CD14-positive monocyte (primary cell): ENCODE measurements around the gene CD320. TPM values are rescaled to one million over a fixed set of nuclear protein-coding genes. Genes with fewer than 3 reads are reported as not detected.

Source experiments
- DNase-seq, 3 donors: peaks; one replicate each; pipeline ENCODE4 v3.0.0-alpha.2; 2011 to 2022
- H2AFZ ChIP-seq: 2 replicates; pipeline ENCODE4 v1.6.0; 2012; ENCODE audit warnings: mild to moderate bottlenecking, low read depth, low read length, inconsistent platforms; ENCODE audit not compliant: insufficient read depth, poor library complexity, severe bottlenecking
- H3K27ac ChIP-seq, 2 donors: 1 replicate in 1 of 2; 2 replicates in 1 of 2; pipeline ENCODE4 v1.5.1; 2012 to 2013; ENCODE audit warnings: low read length in 2 of 2, control low read depth in 1 of 2, inconsistent platforms in 1 of 2, low read depth in 1 of 2, mild to moderate bottlenecking in 1 of 2
- H3K27me3 ChIP-seq, 2 donors: one replicate each; pipeline versions ENCODE4 v1.6.0 to v1.6.1; 2011 to 2013; ENCODE audit warnings: low read length in 2 of 2; ENCODE audit not compliant: control insufficient read depth in 2 of 2, insufficient read depth in 2 of 2
- H3K36me3 ChIP-seq, 2 donors: replicated peaks in 1 of 2; 1 replicate in 1 of 2; 2 replicates in 1 of 2; pipeline versions ENCODE4 v1.5.1 to v1.6.1; 2012 to 2013; ENCODE audit warnings: low read length in 2 of 2, control low read depth in 1 of 2, inconsistent platforms in 1 of 2, mild to moderate bottlenecking in 1 of 2; ENCODE audit not compliant: insufficient read depth in 2 of 2, control insufficient read depth in 1 of 2
- H3K4me1 ChIP-seq, 2 donors: 1 replicate in 1 of 2; 2 replicates in 1 of 2; pipeline versions ENCODE4 v1.5.1 to v1.6.1; 2012 to 2013; ENCODE audit warnings: low read length in 2 of 2, control low read depth in 1 of 2, inconsistent platforms in 1 of 2, mild to moderate bottlenecking in 1 of 2, moderate library complexity in 1 of 2; ENCODE audit not compliant: insufficient read depth in 2 of 2, control insufficient read depth in 1 of 2
- H3K4me2 ChIP-seq: replicated peaks from 2 replicates; pipeline ENCODE3; 2012; ENCODE audit warnings: low read length, moderate library complexity, mild to moderate bottlenecking; ENCODE audit not compliant: poor library complexity, severe bottlenecking; ENCODE audit errors: extremely low read depth
- H3K4me3 ChIP-seq, 3 experiments: fragments of 200-600 bp in 1 of 3; sonication (generic) in 1 of 3; replicated peaks in 1 of 3; 1 replicate in 2 of 3; 2 replicates in 1 of 3; pipeline ENCODE4 v1.5.1; 2011 to 2013; ENCODE audit warnings: low read length in 3 of 3, mild to moderate bottlenecking in 3 of 3, control low read depth in 2 of 3, low read depth in 2 of 3, inconsistent platforms in 1 of 3, moderate library complexity in 1 of 3
- H3K79me2 ChIP-seq: 2 replicates; pipeline ENCODE4 v1.6.0; 2012; ENCODE audit warnings: mild to moderate bottlenecking, control low read depth, inconsistent platforms, low read length, moderate library complexity; ENCODE audit not compliant: insufficient read depth
- H3K9ac ChIP-seq: 2 replicates; pipeline ENCODE4 v1.6.0; 2017; ENCODE audit warnings: low read length, mild to moderate bottlenecking; ENCODE audit not compliant: insufficient read depth, poor library complexity, severe bottlenecking
- H3K9me3 ChIP-seq, 2 donors: replicated peaks in 1 of 2; 1 replicate in 1 of 2; 2 replicates in 1 of 2; pipeline versions ENCODE4 v1.5.1 to v1.6.1; 2012 to 2013; ENCODE audit warnings: low read length in 2 of 2, control low read depth in 1 of 2; ENCODE audit not compliant: control insufficient read depth in 1 of 2, insufficient read depth in 1 of 2
- H4K20me1 ChIP-seq: 2 replicates; pipeline ENCODE4 v1.6.0; 2012; ENCODE audit warnings: mild to moderate bottlenecking, low read length, control low read depth, moderate library complexity; ENCODE audit not compliant: insufficient read depth
- H3K27ac Mint-ChIP-seq, 7 donors: one replicate each; pipeline ENCODE4 v1.8.0; 2020; ENCODE audit warnings: mild to moderate bottlenecking in 7 of 7, mixed read lengths in 7 of 7, moderate library complexity in 6 of 7, inconsistent platforms in 2 of 7
- H3K27me3 Mint-ChIP-seq, 3 donors: one replicate each; pipeline ENCODE4 v1.8.0; 2021 to 2022; ENCODE audit warnings: low read depth in 3 of 3, mild to moderate bottlenecking in 3 of 3, mixed read lengths in 3 of 3, moderate library complexity in 3 of 3, inconsistent platforms in 1 of 3
- H3K36me3 Mint-ChIP-seq, 2 donors: one replicate each; pipeline ENCODE4 v1.8.0; 2020; ENCODE audit warnings: mixed read lengths in 2 of 2, inconsistent platforms in 1 of 2, mild to moderate bottlenecking in 1 of 2
- H3K4me1 Mint-ChIP-seq: one replicate; pipeline ENCODE4 v1.8.0; 2020; ENCODE audit warnings: mild to moderate bottlenecking, mixed read lengths
- H3K4me3 Mint-ChIP-seq, 2 donors: one replicate each; pipeline ENCODE4 v1.8.0; 2020; ENCODE audit warnings: mild to moderate bottlenecking in 2 of 2, mixed read lengths in 2 of 2, moderate library complexity in 1 of 2
- H3K9me3 Mint-ChIP-seq, 7 donors: one replicate each; pipeline ENCODE4 v1.8.0; 2020 to 2022; ENCODE audit warnings: mixed read lengths in 7 of 7, mild to moderate bottlenecking in 6 of 7, moderate library complexity in 6 of 7, inconsistent platforms in 2 of 7
- CTCF ChIP-seq: fragments of 200-600 bp; IDR thresholded peaks from one replicate; pipeline ENCODE4 v1.8.0; 2022; ENCODE audit warnings: antibody characterized with exemption, mild to moderate bottlenecking
- WGBS: methylation state at CpG from one replicate; pipeline ENCODE4 v1.1.5; 2013; ENCODE audit warnings: missing lambda C conversion rate; ENCODE audit not compliant: insufficient coverage; 5-methylcytosine and 5-hydroxymethylcytosine counted together
- intact Hi-C, 2 donors: fragments of 100-400 bp; cut with micrococcal nuclease; formaldehyde crosslinking; loops; one replicate each; pipeline versions ENCODE4 v1.15.0 to v1.15.1; 2023
- polyA plus RNA-seq, 3 donors: library from polyadenylated mRNA; depleted of rRNA in 1 of 3; unstranded in 2 of 3; stranded (reverse) in 1 of 3; fragments of 300-500 nt in 2 of 3; fragments of >200 nt in 1 of 3; fragmentation: Illumina TruSeq in 2 of 3; gene quantifications; 1 replicate in 2 of 3; 2 replicates in 1 of 3; pipeline ENCODE4 v1.2.3, GENCODE V29; 2012 to 2021

The CD320 gene
- polyA plus RNA-seq, 3 donors, result 0.72 to 2.5 (median 1.0) TPM

DNA sequence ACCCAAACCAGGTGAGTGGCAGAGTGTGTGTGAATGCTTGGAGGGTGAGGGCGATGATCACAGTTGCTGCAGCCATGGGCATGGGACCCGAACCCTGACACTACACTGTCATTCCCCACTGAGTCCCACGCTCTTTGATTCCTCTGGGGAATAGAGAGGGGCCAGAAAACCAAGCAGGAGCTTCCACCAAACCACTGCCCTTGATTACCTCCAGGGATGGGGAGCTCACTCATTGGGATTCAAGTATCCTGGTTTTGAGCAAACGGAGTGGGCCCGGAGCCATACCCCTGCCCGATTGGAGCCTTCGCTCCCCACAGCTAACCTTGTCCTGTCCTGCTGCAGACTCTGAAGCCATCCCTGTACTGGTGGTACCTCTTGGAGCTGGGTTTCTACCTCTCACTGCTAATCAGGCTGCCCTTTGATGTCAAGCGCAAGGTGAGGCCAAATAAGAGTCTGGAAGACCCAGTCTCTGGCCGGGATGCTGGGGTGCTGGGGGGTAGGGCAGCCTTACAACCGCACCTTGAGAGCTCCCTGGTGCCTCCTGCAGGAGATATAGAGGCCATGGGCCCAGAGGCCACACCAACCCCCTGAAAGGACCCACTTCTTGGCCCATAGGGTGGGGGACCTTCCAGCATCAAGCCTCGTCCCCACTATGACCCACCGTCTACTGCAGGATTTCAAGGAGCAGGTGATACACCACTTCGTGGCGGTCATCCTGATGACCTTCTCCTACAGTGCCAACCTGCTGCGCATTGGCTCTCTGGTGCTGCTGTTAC lies 51.7 kb downstream of the CD320 start:
- Mint-ChIP-seq H3K4me1 (peaks cover 2% of the 10 kb centered on the region), H3K27ac (no peak overlapping the region), H3K27me3 (peaks cover 13 to 29% (median 14%) of the 10 kb centered on the region in 3 donors), H3K4me3 (no peak overlapping the region), H3K36me3 (no peaks in the 10 kb centered on the region), H3K9me3 (peaks cover 0 to 2% (median 0%) of the 10 kb centered on the region in 7 donors)
- Histone ChIP-seq H3K4me1 (no peaks in the 10 kb centered on the region), H3K79me2 (no peaks in the 10 kb centered on the region), H3K9ac (no peak overlapping the region), H3K36me3 (no peaks in the 10 kb centered on the region), H3K9me3 (no peaks in the 10 kb centered on the region), H3K4me2 (no peak overlapping the region), H2AFZ (no peak overlapping the region), H3K27me3 (no peaks in the 10 kb centered on the region), H4K20me1 (no peaks in the 10 kb centered on the region), H3K4me3 (no peak overlapping the region), H3K27ac (no peak overlapping the region)
- intact Hi-C loops, result loop anchor here (10.0 kb wide), 2 partner anchors 242 to 312 kb away; partner anchors contain the start of gene TIMM44 (in 2 of the 2)
- no peak for TF ChIP-seq CTCF
- 97% methylated on average over 10 of the region's 15 CpGs for WGBS
- DNase-seq, result no peak

DNA sequence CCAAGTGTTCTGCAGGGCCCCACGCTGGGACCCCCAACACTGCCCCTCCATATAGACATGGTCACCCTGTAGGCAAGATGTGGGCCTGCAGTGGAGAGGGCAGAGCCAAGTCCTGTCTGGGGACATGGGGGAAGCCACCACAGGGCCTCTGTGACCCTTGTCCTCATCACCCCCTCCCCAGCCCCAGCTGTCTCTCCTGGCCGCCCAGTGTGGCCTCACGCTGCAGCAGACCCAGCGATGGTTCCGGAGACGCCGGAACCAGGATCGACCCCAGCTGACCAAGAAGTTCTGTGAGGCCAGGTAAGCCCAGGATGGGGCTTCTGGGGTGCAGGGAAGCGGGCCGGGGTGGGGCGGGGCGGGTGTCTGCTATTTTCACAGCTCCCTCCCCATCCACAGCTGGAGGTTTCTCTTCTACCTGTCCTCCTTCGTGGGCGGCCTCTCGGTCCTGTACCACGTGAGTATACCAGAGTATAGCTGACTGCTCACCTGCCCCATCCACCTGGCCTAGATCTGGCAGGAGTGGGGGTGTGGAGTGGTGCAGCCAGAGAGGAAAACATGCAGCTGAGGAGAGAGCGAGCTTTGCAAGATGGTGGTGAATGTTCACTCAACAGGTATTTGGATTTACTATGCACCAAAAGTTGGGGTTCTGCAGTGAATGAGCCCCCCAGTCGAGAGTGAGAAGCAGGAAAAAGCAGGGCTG lies 52.6 kb downstream of the CD320 start:
- no peak overlapping the region for H3K27ac Mint-ChIP-seq
- no peak for DNase-seq
- peaks cover 0 to 2% (median 0%) of the 10 kb centered on the region in 7 donors for H3K9me3 Mint-ChIP-seq
- TF ChIP-seq CTCF, result no peak
- no peak overlapping the region for H3K4me3 Mint-ChIP-seq
- Histone ChIP-seq H3K27me3 (no peaks in the 10 kb centered on the region), H3K9me3 (no peaks in the 10 kb centered on the region), H3K36me3 (no peaks in the 10 kb centered on the region), H4K20me1 (no peaks in the 10 kb centered on the region), H3K79me2 (no peaks in the 10 kb centered on the region), H3K4me1 (no peaks in the 10 kb centered on the region), H3K4me2 (no peak overlapping the region), H3K9ac (no peak overlapping the region), H3K27ac (no peak overlapping the region), H2AFZ (no peak overlapping the region), H3K4me3 (no peak overlapping the region)
- intact Hi-C loops, result loop anchor here (10.0 kb wide), 2 partner anchors 241 to 311 kb away; partner anchors contain the start of gene TIMM44 (in 2 of the 2)
- H3K27me3 Mint-ChIP-seq, result peaks cover 11 to 26% (median 12%) of the 10 kb centered on the region in 3 donors
- no peaks in the 10 kb centered on the region for H3K4me1 Mint-ChIP-seq
- 93% methylated on average over 12 of the region's 18 CpGs for WGBS
- H3K36me3 Mint-ChIP-seq, result no peaks in the 10 kb centered on the region
